ENCODE measurements around the gene SLC16A12.

DNA sequence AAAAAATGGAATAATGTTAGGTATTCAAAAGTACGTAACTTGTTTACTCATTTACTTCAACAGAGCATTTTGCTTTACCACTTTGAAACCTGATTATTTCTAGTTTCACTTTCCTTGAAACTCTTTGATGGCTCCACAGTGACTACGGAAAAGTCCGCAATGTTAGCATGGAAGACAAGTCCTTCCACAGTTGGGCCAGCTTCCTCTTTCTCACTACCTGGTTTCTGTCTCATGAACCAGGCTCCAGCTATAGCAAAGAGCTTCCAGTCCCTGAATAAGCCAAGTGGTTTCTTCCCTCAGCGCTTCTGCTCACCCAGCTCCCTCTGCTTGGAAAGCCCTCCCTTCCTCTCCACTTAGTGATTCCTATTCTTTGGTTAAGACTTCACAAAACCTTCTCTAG is 44.8 kb upstream of the SLC16A12 start:
- TF ChIP-seq POLR2AphosphoS5 (IDR thresholded peaks at IDR 0.05; ENCODE audit: low read depth, low read length): no peak
- no peak for TF ChIP-seq FOXP2 (optimal IDR thresholded peaks at IDR 0.05; ENCODE audit: borderline replicate concordance, extremely low read depth, extremely low read length, insufficient read depth)

Data from PFSK-1 (cell line).